ENCODE results near the gene EHD4. TPM values are rescaled to one million over a fixed set of nuclear protein-coding genes. Genes with fewer than 3 reads are reported as not detected.

The EHD4 gene
- total RNA-seq, 2 donors from 2014 or later = 18.4 to 22.6 TPM

DNA sequence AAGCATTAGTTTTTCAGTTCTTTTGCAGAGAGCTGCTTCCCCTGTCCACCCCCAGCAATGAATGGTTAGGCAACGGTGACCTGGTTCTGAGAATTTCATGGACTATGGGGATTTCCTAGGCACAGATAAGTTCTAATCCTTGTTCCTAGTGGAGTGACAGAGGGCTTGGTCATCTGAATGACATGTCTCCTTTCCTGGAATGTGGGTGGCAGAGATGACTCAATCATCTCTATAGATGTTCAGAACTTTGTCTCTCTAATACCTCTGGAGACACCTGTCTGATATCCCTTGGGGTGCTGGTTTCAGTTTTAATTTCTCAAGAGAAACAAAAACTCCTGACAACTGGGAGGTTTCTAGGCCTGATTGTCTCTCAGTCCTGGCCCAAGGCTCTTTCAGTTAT, 38.1 kb upstream of the EHD4 start:
- intact Hi-C loops (cut with DNase I) = no loop called here
- no peaks in the 10 kb centered on the region for H3K27me3 ChIP-seq (replicated peaks; ENCODE audit: insufficient read depth)
- 79% methylated on average over 1 of the region's 1 CpG for WGBS

DNA sequence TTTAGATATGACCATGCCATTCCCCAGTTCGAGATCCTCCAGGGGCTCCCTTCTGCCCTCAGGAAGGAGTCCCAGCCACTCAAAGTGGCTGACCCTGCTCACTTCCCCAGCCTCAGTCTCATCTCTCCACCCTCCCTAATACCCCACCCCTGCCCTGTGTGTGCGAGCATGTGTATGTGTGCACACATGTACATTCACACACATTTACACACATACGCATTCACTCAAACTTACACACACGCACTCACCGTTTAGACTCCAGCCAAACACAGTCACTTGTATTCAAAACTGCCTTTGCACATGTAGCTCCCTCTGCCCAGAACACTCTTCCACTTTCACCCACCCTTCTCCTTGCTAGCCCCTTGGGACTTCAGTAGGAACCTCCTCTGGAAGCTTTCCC, 37.1 kb upstream of the EHD4 start:
- intact Hi-C loops (cut with DNase I) = no loop called here
- Histone ChIP-seq H3K27me3 (replicated peaks; ENCODE audit: insufficient read depth) (no peaks in the 10 kb centered on the region), H3K36me3 (no peaks in the 10 kb centered on the region), H3K9me3 (no peaks in the 10 kb centered on the region), H3K27ac (no peak overlapping the region), H3K4me1 (replicated peaks) (no peaks in the 10 kb centered on the region), H3K4me3 (no peak overlapping the region)
- DNase-seq (ENCODE audit: low spot score) = no peak
- 94% methylated on average over 5 of the region's 5 CpGs for WGBS
- TF ChIP-seq POLR2A (IDR thresholded peaks at IDR 0.05) = no peak
- TF ChIP-seq POLR2AphosphoS5 (IDR thresholded peaks at IDR 0.05) = no peak
- TF ChIP-seq, protein P1, sequence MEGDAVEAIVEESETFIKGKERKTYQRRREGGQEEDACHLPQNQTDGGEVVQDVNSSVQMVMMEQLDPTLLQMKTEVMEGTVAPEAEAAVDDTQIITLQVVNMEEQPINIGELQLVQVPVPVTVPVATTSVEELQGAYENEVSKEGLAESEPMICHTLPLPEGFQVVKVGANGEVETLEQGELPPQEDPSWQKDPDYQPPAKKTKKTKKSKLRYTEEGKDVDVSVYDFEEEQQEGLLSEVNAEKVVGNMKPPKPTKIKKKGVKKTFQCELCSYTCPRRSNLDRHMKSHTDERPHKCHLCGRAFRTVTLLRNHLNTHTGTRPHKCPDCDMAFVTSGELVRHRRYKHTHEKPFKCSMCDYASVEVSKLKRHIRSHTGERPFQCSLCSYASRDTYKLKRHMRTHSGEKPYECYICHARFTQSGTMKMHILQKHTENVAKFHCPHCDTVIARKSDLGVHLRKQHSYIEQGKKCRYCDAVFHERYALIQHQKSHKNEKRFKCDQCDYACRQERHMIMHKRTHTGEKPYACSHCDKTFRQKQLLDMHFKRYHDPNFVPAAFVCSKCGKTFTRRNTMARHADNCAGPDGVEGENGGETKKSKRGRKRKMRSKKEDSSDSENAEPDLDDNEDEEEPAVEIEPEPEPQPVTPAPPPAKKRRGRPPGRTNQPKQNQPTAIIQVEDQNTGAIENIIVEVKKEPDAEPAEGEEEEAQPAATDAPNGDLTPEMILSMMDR (IDR thresholded peaks at IDR 0.05) = no peak

More for the DNA sequence above, 38.1 kb upstream of the EHD4 start:
- no peaks in the 10 kb centered on the region for H3K36me3 ChIP-seq
- TF ChIP-seq, protein P1 (IDR thresholded peaks at IDR 0.05) = no peak
- TF ChIP-seq POLR2A (IDR thresholded peaks at IDR 0.05) (no peak), POLR2AphosphoS5 (IDR thresholded peaks at IDR 0.05) (no peak)
- DNase-seq (ENCODE audit: low spot score) = no peak
- no peaks in the 10 kb centered on the region for H3K9me3 ChIP-seq
- H3K4me3 ChIP-seq = no peak overlapping the region
- H3K4me1 ChIP-seq (replicated peaks) = no peaks in the 10 kb centered on the region
- no peak overlapping the region for H3K27ac ChIP-seq

DNA sequence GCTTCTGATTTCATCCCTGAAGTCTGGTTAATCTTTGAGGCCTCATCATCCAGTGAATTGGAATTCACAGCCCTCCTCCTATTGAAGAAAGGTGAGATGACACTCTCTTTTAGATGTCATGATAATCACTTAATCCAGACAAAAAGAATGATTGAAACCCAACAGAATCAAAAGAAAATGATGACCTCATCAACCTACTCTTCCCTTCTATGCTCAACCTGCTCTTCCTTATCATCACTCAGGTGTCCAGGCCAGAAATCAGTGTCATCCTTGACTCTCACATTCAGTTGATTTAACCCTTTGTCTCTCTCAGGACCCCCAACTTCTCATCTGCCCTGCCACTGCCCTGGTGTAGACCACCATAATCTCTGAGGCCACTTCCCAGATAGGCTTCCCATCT, 36.7 kb upstream of the EHD4 start:
- DNase-seq (ENCODE audit: low spot score) = no peak
- Histone ChIP-seq H3K9me3 (no peaks in the 10 kb centered on the region), H3K27me3 (replicated peaks; ENCODE audit: insufficient read depth) (no peaks in the 10 kb centered on the region), H3K36me3 (no peaks in the 10 kb centered on the region), H3K4me1 (replicated peaks) (no peaks in the 10 kb centered on the region), H3K4me3 (no peak overlapping the region), H3K27ac (no peak overlapping the region)
- TF ChIP-seq, protein P1 (IDR thresholded peaks at IDR 0.05) = no peak
- no peak for TF ChIP-seq POLR2AphosphoS5 (IDR thresholded peaks at IDR 0.05)
- no peak for TF ChIP-seq POLR2A (IDR thresholded peaks at IDR 0.05)
- intact Hi-C loops (cut with DNase I) = no loop called here

DNA sequence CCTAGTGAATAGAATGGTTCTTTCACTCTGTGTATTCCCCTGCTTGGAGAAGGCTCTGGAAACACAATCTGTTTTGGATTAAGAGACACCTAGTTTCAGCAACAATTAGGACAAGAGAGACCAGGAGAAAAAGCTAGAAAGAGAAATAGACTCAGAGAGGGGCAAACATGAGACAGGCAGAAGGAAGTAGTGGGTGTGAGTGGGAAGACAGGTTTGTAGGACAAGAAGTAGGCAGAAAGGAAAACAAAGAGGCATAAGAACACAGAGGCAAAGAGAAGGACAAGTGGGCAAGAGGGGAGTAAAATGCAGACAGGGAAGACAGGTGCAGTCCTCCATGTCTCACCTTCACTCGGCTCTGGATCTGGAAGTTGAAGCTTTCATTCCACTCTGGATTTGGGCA, 35.0 kb upstream of the EHD4 start:
- H3K9me3 ChIP-seq = no peaks in the 10 kb centered on the region
- no peak for DNase-seq (ENCODE audit: low spot score)
- intact Hi-C loops (cut with DNase I) = no loop called here
- H3K36me3 ChIP-seq = no peaks in the 10 kb centered on the region
- H3K27me3 ChIP-seq (replicated peaks; ENCODE audit: insufficient read depth) = no peaks in the 10 kb centered on the region
- H3K27ac ChIP-seq = no peak overlapping the region
- H3K4me1 ChIP-seq (replicated peaks) = no peaks in the 10 kb centered on the region
- WGBS = 89% methylated on average over 1 of the region's 1 CpG
- no peak overlapping the region for H3K4me3 ChIP-seq
- TF ChIP-seq, protein P1 (IDR thresholded peaks at IDR 0.05) = no peak
- no peak for TF ChIP-seq POLR2A (IDR thresholded peaks at IDR 0.05)
- TF ChIP-seq POLR2AphosphoS5 (IDR thresholded peaks at IDR 0.05) = no peak

DNA sequence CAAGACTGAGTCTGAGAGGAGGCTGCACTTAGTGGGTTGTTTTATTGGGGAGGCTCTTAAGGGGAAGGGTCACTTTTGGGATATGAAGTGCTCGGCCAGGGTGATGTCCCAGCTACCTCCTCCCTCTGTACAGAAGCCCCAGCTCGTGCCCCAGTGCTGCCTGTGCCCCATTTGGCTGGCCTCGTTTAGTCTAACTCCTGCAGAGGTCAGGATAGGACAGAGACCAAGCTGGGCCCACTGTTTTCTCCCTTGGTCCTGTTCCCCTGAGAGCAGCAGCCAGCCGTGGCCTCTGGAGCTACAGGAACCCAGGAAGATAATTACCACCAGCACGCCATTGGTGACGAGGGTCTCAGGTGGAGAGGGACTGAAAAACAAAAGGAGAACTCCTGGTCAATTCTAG, 30.0 kb upstream of the EHD4 start:
- Histone ChIP-seq H3K4me1 (replicated peaks) (peaks cover under 1% of the 10 kb centered on the region), H3K9me3 (no peaks in the 10 kb centered on the region), H3K36me3 (no peaks in the 10 kb centered on the region), H3K27me3 (replicated peaks; ENCODE audit: insufficient read depth) (no peaks in the 10 kb centered on the region), H3K4me3 (no peak overlapping the region), H3K27ac (no peak overlapping the region)
- intact Hi-C loops (cut with DNase I) = no loop called here
- TF ChIP-seq POLR2A (IDR thresholded peaks at IDR 0.05) = no peak
- TF ChIP-seq POLR2AphosphoS5 (IDR thresholded peaks at IDR 0.05) = no peak
- TF ChIP-seq, protein P1 (IDR thresholded peaks at IDR 0.05) = no peak
- DNase-seq (ENCODE audit: low spot score) = no peak
- 86% methylated on average over 6 of the region's 6 CpGs for WGBS
